GM18873 (cell line): ENCODE data around the gene SMYD3.

Source experiments
- ATAC-seq: cut with Tn5 transposase; IDR thresholded peaks from one replicate; pipeline ENCODE4 v1.9.1; 2021; ENCODE audit warnings: mild to moderate bottlenecking, moderate library complexity, moderate number of reproducible peaks; ENCODE audit not compliant: unreplicated experiment, low FRiP score

The SMYD3 gene

GRCh38 chr1:246476771-246477170 is 30.3 kb downstream of the SMYD3 start:
- no peak for ATAC-seq

GRCh38 chr1:246471688-246472087 is 35.4 kb downstream of the SMYD3 start:
- no peak for ATAC-seq

GRCh38 chr1:246470585-246470984 is 36.5 kb downstream of the SMYD3 start:
- no peak for ATAC-seq

GRCh38 chr1:246462986-246463385 is 44.1 kb downstream of the SMYD3 start:
- ATAC-seq, result no peak

- no peak for ATAC-seq
These were observed 46.7 kb downstream of the SMYD3 start for GRCh38 chr1:246460406-246460805.

GRCh38 chr1:246459221-246459620 is 47.9 kb downstream of the SMYD3 start:
- ATAC-seq, result no peak

GRCh38 chr1:246455476-246455875 is 51.6 kb downstream of the SMYD3 start:
- ATAC-seq, result no peak

- ATAC-seq, result no peak
These were observed 52.4 kb downstream of the SMYD3 start for GRCh38 chr1:246454655-246455054.

GRCh38 chr1:246450611-246451251 is 56.3 kb downstream of the SMYD3 start:
- no peak for ATAC-seq

GRCh38 chr1:246448373-246448772 is 58.7 kb downstream of the SMYD3 start:
- no peak for ATAC-seq

- no peak for ATAC-seq
These were observed 59.6 kb downstream of the SMYD3 start for GRCh38 chr1:246447501-246447900.

GRCh38 chr1:246445503-246445902 is 61.6 kb downstream of the SMYD3 start:
- no peak for ATAC-seq

- no peak for ATAC-seq
These were observed 62.5 kb downstream of the SMYD3 start for GRCh38 chr1:246444617-246445016.

GRCh38 chr1:246437961-246438360 is 69.1 kb downstream of the SMYD3 start:
- no peak for ATAC-seq

- no peak for ATAC-seq
These were observed 71.5 kb downstream of the SMYD3 start for GRCh38 chr1:246435421-246436041.

- no peak for ATAC-seq
These were observed 72.7 kb downstream of the SMYD3 start for GRCh38 chr1:246434335-246434734.

- no peak for ATAC-seq
These were observed 78.4 kb downstream of the SMYD3 start for GRCh38 chr1:246428542-246429308.

GRCh38 chr1:246427611-246428010 is 79.5 kb downstream of the SMYD3 start:
- no peak for ATAC-seq

GRCh38 chr1:246425895-246426294 is 81.2 kb downstream of the SMYD3 start:
- ATAC-seq, result no peak

- no peak for ATAC-seq
These were observed 81.8 kb downstream of the SMYD3 start for GRCh38 chr1:246425139-246425794.

GRCh38 chr1:246420300-246420699 is 86.8 kb downstream of the SMYD3 start:
- no peak for ATAC-seq
